ENCODE data around the gene SPRYD4.
"Not testable (repeated sequence)": the region's sequence is repeated elsewhere in the genome, so short reads cannot be mapped to it uniquely, and the experiment has no call there.

SPRYD4 gene

DNA sequence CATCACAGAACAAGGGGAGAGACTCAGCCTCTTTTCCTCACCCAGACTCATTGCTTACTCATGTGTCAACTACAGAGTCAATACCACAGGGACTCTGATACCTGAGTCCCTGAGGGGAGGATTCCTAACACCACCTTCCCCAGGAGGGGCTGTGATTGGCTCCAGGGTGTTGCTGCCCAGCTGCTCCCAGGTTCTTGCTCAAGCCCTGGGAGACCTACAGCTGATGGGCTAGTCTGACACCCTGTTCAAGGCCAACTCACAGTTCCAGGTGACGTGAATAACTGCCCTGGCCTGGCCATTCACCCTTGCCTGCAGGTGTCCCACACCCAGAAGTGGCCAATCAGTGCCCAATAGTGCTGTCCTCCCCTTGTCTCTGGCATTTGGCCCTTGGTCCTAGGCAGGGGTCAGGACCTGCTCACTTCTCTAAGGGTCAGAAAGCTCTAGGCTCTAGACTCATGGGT is 8.6 kb downstream of the SPRYD4 start:
- DNase-seq (ENCODE audit: low spot score) = peak; percentile 20

DNA sequence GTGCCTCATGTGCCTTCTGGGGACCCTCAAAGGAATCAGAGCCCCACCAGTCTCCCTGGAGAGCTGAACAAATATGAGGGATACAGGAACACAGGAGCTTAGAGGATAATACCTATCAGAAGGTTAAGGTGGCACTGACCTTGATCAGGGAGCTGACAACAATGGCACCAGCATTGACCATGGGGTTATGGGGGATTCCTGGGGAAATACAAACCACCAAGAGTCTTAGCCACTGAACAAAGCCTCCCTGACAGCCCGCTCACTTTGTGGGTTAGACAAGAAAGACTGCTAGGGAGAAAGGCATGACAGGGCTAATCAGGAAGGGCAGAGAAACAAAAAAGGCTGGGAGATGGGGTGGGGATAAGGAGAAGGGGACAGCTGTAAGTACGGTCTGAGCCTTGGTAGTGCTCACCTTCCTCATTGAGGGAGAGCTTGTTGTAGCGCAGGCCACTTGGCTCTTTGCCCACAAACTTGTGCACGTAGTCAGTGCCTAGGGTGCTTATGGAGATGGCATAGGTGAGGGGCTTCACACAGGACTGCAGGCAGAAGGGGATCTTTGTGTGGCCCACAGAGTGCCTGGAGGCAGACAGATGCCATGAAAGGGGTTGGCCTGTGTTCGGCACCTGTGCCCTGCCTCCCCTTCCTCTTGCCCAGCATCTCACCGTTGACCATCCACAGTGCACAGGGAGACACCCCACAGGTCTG is 9.3 kb downstream of the SPRYD4 start:
- DNase-seq (ENCODE audit: low spot score) = peak; percentile 3

DNA sequence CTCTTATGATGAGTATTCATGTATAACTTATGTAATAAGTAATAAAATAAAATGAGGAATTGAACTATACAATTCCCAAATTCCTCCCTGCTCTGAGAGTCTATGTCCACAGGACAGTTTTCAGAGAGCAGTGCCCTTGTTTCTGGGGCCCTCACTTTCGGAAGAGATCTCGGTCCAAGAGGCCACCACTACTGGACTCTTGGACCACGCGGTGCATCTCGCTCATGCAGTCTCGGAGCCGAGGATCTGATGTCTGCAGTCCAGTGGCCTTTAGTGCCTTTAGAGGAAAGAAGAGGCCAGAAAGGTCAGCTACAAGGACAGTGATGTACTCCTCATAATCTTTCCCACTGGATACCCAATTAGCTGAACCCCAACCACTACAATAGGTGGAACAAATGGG is 11.2 kb downstream of the SPRYD4 start:
- DNase-seq (ENCODE audit: low spot score) = no peak

DNA sequence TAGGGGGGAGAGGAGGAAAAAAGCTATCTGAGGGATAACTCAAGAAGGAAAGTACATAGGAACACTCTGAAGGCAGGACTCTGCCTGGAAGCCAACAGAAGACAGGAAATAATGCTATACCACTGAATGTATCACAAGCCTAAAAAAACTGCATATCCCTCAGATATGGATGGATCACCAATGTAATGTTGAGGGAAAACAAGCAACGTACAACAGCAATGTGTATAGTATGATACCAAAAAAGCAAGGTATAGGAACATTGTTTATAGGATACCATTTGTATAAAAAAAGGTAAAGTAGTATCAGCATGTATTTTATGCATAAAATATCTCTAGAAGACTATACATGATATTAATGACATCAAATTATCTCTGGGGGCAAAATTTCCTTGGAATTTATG is 16.2 kb downstream of the SPRYD4 start:
- no peak for DNase-seq (ENCODE audit: low spot score)

DNA sequence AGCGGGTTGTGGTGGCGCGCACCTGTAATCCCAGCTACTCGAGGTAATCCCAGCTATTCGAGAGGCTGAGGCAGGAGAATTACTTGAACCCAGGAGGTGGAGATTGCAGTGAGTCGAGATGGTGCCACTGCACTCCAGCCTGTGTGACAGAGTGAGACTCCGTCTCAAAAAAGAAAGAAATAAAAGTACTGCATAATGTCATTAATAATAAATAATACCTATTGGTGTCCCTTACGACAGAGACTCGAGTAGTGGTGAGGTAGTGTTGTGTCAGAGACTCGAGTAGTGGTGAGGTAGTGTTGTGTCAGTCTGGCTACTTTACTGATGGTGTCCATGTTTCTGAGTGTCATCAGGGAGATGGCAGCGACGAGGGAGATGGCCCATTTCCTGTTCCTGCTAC is 18.3 kb downstream of the SPRYD4 start:
- DNase-seq (ENCODE audit: low spot score) = no peak

DNA sequence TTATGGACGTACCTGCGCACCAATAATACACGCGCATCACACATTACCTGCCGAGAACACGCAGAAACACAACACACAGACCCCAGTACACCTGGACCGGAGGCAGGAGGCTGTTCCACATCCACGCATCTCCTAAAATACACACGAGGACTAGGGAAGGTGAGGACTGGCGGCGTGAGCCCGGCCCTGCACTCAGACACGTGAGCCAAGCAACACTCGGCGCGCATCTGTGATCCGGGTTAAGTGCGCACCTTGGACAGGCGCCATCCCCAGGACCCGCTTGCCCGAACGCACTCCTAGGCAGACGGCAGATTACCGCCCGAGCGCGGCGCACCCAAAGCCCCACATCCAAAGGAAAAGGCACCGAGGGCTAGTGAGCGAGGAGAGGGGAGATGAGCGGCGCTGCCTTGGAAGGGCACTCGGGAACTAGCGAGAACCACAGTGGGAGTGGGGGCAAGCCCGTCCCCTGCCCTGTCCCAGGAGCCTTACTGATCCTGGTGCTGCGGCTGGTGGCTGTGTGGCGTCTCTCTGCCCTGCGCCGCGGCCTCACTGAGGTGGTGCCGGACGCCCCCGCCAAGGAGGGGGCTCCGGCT is 19.2 kb downstream of the SPRYD4 start:
- DNase-seq (ENCODE audit: low spot score) = peak; percentile 79

DNA sequence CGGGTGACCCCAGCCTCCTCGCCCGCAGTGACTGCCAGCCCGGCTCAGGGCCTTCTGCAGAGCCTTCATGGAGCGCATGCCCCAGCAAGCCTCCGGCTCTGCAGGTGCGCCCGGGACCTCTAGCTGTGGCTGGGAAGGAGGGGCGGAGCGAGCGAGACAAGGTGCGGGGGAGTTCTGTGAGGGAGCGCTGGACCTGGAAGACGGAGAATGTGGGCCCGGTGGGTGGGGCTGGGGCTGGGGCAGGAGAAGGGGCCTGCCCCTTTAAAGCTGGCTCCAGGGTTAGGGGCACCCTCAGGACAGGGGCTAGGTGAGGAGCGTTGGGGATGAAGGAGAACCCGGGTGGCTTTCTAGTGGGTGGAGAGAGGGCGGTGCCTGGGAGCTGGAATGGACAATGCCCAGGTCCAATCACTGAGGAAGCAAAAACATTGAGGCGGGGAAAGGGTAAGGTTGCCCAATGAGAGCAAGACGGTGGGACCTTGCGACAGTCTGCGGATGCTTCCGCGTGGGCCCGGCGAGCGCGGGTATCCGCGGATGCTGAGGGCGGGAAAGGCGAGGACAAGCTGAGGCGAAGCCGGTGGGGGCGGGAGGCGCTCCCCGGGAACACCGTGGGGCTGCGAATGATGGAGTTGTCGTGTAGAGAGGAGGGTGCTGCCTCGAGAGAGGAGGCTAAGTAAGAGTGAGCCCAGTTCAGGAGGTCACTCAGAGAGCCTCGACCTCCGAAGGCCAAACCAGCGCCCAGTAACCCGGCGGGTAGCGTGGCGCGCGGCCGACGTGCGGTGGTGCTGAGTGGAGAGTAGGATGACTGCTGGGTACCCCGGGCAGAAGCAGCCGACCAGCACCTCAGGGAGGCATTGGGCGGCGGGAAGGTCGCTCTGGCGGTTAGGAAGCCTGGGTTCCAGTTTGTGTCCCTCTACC is 19.9 kb downstream of the SPRYD4 start, which contains the start of gene GLS2:
TSS of gene GLS2 (minus strand) at position 121 of the 915 bp plus-strand sequence. CDS start at position 78, 43 bp downstream.
- DNase-seq (ENCODE audit: low spot score) = peak; percentile 74

DNA sequence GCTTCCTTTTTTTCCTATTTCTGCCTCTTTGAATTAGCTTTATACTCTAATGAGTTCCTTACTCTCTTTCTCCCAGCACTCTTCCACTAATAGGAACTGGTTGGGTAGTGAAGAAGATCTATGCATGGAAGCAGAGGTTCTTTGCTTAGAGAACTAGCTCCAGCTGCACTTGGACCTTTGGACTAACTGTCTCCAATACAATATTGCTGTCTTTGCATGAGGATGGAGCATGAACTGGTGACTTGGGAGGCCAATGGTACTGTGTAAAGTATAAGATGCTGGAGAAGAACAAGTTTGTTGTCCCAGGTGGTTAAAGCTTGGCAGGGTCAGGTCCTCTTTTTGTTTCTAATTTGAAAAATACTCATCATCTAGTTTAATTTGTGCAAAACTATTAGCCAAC is 22.0 kb downstream of the SPRYD4 start:
- no peak for DNase-seq (ENCODE audit: low spot score)

DNA sequence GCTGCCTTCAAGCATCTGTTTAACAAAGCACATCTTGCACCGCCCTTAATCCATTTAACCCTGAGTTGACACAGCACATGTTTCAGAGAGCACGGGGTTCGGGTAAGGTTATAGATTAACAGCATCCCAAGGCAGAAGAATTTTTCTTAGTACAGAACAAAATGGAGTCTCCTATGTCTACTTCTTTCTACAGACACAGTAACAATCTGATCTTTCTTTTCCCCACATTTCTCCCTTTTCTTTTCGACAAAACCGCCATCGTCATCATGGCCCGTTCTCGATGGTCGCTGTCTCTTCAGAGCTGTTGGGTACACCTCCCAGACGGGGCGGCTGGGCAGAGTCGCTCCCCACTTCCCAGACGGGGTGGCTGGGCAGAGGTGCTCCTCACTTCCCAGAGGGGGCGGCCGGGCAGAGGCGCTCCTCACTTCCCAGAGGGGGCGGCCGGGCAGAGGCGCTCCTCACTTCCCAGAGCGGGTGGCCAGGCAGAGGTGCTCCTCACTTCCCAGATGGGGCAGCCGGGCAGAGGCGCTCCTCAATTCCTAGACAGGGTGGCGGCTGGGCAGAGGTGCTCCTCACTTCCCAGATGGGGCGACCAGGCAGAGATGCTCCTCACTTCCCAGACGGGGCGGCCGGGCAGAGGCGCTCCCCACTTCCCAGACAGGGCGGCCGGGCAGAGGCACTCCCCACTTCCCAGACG is 25.2 kb downstream of the SPRYD4 start:
- not testable (repeated sequence) for DNase-seq (ENCODE audit: low spot score)

DNA sequence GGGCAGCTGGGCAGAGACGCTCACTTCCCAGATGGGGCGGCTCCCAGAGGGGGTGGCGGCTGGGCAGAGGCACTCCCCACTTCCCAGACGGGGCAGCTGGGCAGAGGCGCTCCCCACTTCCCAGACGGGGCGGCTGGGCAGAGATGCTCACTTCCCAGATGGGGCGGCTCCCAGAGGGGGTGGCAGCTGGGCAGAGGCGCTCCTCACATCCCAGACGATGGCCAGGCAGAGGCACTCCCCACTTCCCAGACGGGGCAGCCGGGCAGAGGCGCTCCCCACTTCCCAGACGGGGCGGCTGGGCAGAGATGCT is 25.7 kb downstream of the SPRYD4 start:
- not testable (repeated sequence) for DNase-seq (ENCODE audit: low spot score)

DNA sequence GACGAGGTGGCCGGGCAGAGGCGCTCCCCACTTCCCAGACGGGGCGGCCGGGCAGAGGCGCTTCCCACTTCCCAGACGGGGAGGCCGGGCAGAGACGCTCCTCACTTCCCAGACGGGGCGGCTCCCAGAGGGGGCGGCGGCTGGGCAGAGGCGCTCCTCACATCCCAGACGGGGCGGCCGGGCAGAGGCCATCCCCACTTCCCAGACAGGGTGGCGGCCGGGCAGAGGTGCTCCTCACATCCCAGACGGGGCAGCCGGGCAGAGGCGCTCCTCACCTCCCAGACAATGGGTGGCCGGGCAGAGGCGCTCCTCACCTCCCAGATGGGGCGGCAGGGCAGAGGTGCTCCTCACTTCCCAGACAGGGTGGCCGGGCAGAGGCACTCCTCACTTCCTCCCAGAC is 26.1 kb downstream of the SPRYD4 start:
- not testable (repeated sequence) for DNase-seq (ENCODE audit: low spot score)

DNA sequence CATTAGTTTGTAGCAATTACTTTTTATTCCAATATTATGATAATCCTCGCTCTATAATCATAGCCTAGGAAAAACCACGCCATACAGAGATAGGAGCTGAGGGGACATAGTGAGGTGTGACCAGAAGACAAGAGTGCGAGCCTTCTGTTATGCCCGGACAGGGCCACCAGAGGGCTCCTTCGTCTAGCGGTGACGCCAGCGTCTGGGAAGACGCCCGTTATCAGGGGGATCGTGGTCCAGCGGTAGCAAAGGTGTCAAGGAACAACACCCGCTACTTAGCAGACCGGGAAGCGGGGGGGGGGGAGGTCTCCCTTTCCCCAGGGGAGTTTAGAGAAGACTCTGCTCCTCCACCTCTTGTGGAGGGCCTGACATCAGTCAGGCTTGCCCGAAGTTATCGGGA is 28.3 kb downstream of the SPRYD4 start:
- not testable (repeated sequence) for DNase-seq (ENCODE audit: low spot score)

DNA sequence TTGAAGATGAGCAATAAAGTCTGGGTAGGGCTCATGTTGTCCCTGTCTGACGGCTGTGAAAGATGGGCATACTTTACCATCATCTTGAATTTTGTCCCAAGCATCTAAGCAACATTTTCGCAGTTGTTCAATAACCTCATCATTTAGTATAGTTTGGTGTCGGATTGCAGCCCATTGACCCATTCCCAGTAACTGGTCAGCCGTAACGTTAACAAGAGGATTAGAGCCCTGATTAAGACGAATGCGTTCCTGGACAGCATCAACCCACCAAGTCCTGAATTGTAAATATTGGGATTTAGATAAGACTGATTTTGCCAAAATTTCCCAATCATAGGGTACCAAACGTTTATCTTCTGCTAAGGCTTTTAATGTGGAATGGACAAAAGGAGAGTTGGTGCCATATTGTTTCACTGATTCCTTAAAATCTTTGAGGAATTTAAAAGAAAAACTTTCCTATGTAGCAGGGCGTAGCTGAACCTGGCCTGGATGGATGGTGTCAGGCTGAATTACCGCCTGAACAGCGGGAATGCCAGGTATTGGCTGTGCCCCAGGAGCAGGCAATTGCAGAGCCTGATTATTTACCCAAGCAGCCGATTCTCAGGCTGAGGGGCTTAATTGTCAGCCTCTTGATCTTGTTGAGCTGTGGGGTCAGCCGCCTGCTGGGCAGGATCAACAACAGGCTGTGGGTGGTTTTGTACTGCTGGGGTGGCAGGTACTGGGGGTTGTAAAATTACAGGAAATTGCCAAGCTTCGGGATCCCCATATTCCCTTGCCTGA is 29.9 kb downstream of the SPRYD4 start:
- DNase-seq (ENCODE audit: low spot score) = not testable (repeated sequence)

DNA sequence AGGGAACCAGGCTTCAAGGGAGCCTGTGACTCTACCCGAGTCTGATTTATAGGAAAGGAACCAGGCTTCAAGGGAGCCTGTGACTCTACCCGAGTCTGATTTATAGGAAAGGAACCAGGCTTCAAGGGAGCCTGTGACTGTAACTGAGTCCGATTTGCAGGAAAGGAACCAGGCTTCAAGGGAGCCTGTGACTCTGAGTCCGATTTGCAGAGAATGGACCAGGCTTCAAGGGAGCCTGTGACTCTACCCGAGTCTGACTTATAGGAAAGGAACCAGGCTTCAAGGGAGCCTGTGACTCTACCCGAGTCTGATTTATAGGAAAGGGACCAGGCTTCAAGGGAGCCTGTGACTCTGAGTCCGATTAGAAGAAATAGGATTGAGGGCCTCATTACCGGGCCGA is 31.1 kb downstream of the SPRYD4 start:
- DNase-seq (ENCODE audit: low spot score) = not testable (repeated sequence)

DNA sequence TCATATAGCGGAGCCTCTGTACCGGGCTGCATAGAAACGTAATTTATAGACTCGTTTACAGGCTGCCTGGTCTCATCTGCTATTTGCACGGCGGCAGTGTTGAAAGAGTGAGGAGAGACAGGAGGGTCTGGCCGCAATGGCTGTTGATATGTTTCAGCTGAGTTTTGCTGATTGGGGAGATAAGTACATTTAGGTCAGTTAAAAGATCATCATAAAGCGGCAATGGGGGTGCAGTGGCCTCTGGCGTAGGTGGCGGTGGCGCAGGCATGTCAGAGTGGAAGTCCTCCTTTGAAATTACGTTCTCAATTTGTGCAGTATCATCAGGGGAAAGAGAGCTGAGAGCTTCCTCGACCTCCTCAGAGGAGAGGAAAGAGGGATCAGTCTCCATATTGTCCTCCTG is 31.5 kb downstream of the SPRYD4 start:
- not testable (repeated sequence) for DNase-seq (ENCODE audit: low spot score)

DNA sequence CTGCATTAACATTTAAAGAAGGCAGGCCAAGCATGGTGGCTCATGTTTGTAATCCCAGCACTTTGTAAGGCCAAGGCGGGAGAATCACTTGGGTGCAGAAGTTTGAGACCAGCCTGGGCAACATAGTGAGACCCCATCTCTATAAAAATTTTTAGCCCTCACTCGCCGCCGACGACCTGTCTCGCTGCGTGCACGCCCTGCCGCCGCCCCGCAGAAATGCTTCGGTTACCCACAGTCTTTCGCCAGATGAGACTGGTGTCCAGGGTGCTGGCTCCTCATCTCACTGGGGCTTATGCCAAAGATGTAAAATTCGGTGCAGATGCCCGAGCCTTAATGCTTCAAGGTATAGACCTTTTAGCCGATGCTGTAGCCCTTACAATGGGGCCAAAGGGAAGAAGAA is 42.4 kb downstream of the SPRYD4 start:
- DNase-seq (ENCODE audit: low spot score) = no peak

DNA sequence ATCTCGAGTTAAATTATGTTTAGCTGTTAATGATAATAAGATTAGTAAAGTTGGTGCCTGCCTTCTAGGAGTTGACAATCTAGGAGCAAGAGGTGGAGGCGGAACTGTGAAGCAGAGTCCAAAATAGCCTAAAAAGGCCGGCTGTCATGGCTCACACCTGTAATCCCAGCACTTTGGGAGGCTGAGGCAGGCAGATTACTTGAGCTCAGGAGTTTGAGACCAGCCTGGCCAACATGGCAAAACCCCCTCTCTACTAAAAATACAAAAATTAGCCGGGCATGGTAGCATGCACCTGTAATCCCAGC is 45.6 kb downstream of the SPRYD4 start:
- not testable (repeated sequence) for DNase-seq (ENCODE audit: low spot score)

DNA sequence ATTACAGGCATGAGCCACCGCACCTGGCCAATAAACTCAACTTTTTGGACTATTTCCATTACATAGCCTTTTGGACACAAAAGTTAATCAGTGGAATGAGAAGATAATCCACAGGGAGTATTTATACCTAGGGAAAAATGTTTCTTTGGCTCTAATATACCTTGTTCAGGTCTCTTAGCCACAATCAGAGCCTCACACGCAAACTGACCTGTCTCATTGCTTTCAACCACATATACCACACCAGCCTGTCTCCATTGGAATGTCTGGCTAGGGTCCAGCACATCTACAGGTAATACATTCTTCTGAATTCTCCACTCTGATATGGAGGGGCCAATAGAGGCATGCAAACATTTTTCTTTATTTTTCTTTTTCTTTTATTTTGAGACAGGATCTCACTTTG is 49.5 kb downstream of the SPRYD4 start:
- DNase-seq (ENCODE audit: low spot score) = no peak

DNA sequence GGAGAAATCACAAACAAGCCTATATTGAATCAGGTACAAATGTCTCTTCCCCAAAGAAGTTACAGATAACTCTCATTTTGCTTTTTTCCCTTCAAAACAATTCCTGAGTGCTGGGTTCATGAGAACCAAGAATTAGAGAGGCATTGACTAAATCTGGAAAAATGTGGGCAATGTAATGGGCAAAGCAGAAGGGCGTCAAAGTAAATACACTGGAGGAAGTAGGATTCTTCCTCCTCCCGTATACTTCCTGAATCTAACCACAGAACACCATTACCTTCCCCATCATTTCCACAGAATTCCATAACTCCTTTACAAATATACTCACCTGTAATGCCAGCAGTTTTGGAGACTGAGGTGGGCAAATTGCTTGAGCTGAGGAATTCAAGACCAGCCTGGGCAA is 50.2 kb downstream of the SPRYD4 start:
- DNase-seq (ENCODE audit: low spot score) = no peak

DNA sequence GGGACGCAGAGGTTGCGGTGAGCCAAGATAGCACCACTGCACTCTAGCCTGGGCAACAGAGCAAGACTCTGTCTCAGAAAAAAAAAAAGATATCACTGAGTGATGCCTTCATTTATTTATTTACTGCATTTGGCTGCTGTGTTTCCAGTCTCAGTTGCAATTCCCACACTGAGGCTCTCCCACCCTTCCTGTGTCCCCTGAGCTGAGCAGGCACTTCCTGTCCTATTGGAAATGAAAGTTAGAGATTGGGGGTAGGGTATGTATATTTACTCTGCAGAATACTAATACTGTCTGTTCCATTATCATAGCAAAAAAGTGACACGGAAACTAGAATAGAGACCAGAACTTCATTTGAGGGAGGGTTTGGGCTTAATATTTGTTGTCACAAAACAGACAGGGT is 51.7 kb downstream of the SPRYD4 start:
- no peak for DNase-seq (ENCODE audit: low spot score)

DNA sequence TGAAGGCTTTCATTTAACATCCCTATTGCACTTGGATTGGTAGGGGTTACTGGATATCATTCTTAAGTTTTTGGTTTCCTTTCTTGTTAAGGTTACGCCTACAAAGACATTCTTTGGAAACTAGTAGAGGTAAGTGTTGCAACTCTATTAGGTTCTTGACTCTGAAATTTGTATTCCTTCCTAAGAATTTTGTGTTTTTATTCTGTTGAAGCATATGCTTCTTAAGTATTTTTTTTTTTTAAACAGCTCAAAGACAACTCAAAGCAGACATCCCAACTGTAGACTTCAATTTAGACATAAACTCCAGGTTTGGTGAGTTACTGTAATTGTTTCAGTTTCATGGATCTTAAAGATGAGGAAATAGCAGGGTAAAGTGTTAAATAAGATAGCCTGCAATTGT is 52.1 kb downstream of the SPRYD4 start:
- no peak for DNase-seq (ENCODE audit: low spot score)

DNA sequence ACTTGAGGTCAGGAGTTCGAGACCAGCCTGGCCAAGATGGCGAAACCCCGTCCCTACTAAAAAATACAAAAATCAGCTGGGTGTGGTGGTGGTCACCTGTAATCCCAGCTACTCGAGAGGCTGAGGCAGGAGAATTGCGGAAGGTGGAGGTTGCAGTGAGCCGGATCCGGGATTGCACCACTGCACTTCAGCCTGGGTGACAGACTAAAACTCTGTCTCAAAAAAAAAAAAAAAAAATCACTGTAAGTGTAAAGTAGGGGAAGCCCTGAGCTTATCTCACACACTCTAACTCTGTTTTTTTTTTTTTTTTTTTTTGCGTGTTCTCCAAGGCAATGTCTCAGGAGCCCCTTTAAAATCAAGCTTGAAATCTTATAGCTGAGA is 52.8 kb downstream of the SPRYD4 start:
- no peak for DNase-seq (ENCODE audit: low spot score)
